Lower lobe of right lung (tissue), 2 donors: ENCODE measurements around the gene CEACAM4. TPM values are rescaled to one million over a fixed set of nuclear protein-coding genes. Genes with fewer than 3 reads are reported as not detected.

Experiments used
- ATAC-seq, 2 donors: fragments of 200-7000 bp; cut with Tn5 transposase; one replicate each; pipeline ENCODE4 v1.9.1; 2020 to 2022; ENCODE audit warnings: mild to moderate bottlenecking in 2 of 2, moderate library complexity in 2 of 2
- DNase-seq: peaks from one replicate; pipeline ENCODE4 v3.0.0-alpha.2; 2020
- H3K27ac ChIP-seq: fragments of 200-600 bp; one replicate; pipeline ENCODE4 v1.8.0; 2022
- H3K27me3 ChIP-seq: fragments of 200-600 bp; one replicate; pipeline ENCODE4 v1.8.0; 2022; ENCODE audit warnings: low read depth
- H3K36me3 ChIP-seq: fragments of 200-600 bp; one replicate; pipeline ENCODE4 v1.8.0; 2022; ENCODE audit warnings: mild to moderate bottlenecking
- H3K4me1 ChIP-seq: fragments of 200-600 bp; one replicate; pipeline ENCODE4 v1.8.0; 2022
- H3K4me3 ChIP-seq: fragments of 200-600 bp; one replicate; pipeline ENCODE4 v1.8.0; 2022; ENCODE audit warnings: mild to moderate bottlenecking
- H3K9me3 ChIP-seq: fragments of 200-600 bp; one replicate; pipeline ENCODE4 v1.8.0; 2022
- CTCF ChIP-seq: fragments of 200-600 bp; IDR thresholded peaks from one replicate; pipeline ENCODE4 v1.8.0; 2022; ENCODE audit warnings: antibody characterized with exemption, mild to moderate bottlenecking
- intact Hi-C: fragments of 100-400 bp; cut with DNase I; formaldehyde crosslinking; loops from one replicate; pipeline ENCODE4 v1.11.0; 2022
- total RNA-seq: library from RNA; stranded (reverse); fragmentation: NEBNext Ultra II Directional; extraction: Animal tissue kit (Norgen Biotek cat#: 25700); gene quantifications from one replicate; pipeline ENCODE4 v1.2.1, GENCODE V29; 2021
- donor health status: DM: no; HTN: yes; CAD: no; lungs with severe emphysema.

Gene CEACAM4
- total RNA-seq, 1 donor from 2014 or later = 5.6 TPM

DNA sequence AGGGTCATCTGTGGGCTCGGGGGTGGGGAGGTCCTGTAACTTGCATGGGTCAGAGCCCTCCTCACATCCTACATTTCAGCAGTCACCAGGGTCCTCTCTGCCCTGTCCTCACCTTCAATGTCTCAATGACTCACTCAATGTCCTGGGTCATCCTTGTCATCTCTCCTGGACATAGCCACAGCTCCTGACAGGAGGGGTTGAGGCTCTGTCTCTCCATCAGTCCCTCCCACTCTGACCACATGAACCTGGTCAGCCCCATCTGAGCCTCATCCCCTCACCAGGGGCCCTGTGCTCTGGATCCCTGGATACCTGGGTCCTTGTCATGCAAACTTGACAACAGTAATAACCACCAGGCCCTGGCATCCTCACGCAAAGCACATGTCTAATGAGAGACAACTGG lies 37.5 kb downstream of the CEACAM4 start:
- DNase-seq = no peak
- no peaks in the 10 kb centered on the region for H3K36me3 ChIP-seq
- ATAC-seq = no peak
- H3K27ac ChIP-seq = no peak overlapping the region
- H3K4me3 ChIP-seq = no peak overlapping the region
- H3K4me1 ChIP-seq = no peaks in the 10 kb centered on the region
- peaks cover 7% of the 10 kb centered on the region for H3K27me3 ChIP-seq
- H3K9me3 ChIP-seq = no peaks in the 10 kb centered on the region
- TF ChIP-seq CTCF = no peak
- intact Hi-C loops = no loop called here

- H3K4me3 ChIP-seq = no peak overlapping the region
- DNase-seq (no peak), ATAC-seq (no peak)
- H3K36me3 ChIP-seq = no peaks in the 10 kb centered on the region
- no peak overlapping the region for H3K27ac ChIP-seq
- H3K27me3 ChIP-seq = peaks cover 7% of the 10 kb centered on the region
- intact Hi-C loops = no loop called here
- H3K4me1 ChIP-seq = no peaks in the 10 kb centered on the region
- no peak for TF ChIP-seq CTCF
- H3K9me3 ChIP-seq = no peaks in the 10 kb centered on the region
Measured at GRCh38 chr19:41588497-41589209, 38.2 kb downstream of the CEACAM4 start.

DNA sequence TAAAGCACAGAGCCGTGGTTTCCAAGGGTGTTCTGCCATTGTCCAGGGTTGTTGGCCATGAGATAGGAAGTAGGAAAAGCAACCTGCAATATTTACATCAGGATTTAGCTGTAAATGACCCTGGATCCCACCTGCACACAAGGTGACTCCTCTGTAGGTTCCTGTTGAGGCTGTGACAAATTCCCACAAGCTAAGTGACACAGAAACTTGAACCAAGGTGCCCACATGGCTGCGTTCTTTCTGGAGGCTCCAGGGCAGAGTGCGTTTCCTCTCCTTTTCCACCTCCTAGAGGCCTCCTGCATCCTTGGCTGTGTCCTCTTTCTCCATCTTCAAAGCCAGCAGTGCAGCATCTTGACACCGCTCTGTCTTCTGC lies 39.0 kb downstream of the CEACAM4 start:
- ATAC-seq (no peak), DNase-seq (no peak)
- H3K4me1 ChIP-seq = no peaks in the 10 kb centered on the region
- TF ChIP-seq CTCF = no peak
- peaks cover 7% of the 10 kb centered on the region for H3K27me3 ChIP-seq
- no peak overlapping the region for H3K27ac ChIP-seq
- intact Hi-C loops = no loop called here
- no peaks in the 10 kb centered on the region for H3K36me3 ChIP-seq
- no peaks in the 10 kb centered on the region for H3K9me3 ChIP-seq
- no peak overlapping the region for H3K4me3 ChIP-seq

DNA sequence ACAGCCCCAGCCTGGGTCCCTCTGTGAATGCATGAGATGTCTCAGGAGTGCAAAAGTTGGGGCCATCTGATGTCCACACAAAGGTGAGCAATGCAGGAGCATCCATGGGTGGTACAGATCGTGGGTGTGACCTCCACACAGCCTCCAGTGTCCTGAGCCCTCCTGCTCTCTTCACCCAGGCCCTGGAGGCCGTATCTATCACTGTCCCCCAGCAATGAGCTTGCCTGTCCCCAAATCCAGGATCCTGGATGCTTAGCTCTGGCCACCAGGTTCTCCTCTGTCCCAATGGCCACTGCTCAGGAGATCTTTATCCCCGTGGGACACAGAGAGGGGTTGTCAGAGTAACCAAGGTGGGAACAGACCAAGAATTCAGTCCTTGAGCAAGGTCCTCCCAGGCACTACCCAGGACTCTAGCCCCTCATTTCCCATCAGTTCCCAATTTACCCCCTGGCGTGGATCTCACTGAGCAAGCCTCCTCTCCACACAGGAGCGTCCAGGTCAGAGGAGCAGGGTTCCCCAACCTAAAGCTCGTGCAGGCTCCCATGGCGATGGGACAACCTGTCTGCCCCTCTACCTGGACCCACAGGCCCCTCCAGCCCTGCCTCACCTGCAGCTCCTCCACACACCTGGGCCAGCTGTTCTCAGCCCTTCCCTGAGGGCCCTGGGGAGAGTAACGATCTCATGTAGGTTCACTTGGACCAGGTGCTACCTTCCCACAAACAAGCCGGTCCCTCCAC lies 39.6 kb downstream of the CEACAM4 start:
- DNase-seq (no peak), ATAC-seq (no peak)
- Histone ChIP-seq H3K9me3 (peaks cover 4% of the 10 kb centered on the region), H3K4me1 (no peaks in the 10 kb centered on the region), H3K27me3 (peaks cover 6% of the 10 kb centered on the region), H3K4me3 (no peak overlapping the region), H3K36me3 (no peaks in the 10 kb centered on the region), H3K27ac (no peak overlapping the region)
- no peak for TF ChIP-seq CTCF
- intact Hi-C loops = no loop called here

DNA sequence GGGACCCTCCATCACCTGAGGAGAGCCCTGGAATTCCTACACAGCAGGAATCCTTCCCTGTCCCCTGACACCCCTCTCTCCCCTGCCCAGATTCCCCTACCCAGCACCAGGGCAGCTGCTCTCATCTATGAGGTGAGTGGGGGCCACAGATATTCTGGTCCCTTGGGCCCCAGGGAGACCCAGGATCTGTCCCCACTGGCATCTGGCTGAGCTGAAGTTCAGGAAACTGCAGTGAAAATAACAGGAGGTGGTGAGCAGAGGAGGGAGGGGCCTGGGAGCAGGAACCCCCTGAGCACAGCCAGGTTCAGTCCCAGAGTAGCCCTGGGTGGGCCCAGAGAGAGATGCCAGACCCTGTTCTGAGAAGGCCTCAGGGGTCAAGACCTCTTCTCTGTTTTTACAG lies 40.8 kb downstream of the CEACAM4 start:
- no peaks in the 10 kb centered on the region for H3K36me3 ChIP-seq
- H3K27ac ChIP-seq = no peak overlapping the region
- no peak for TF ChIP-seq CTCF
- no peaks in the 10 kb centered on the region for H3K4me1 ChIP-seq
- DNase-seq = no peak
- ATAC-seq = no peak
- intact Hi-C loops = no loop called here
- H3K9me3 ChIP-seq = peaks cover 16% of the 10 kb centered on the region
- no peak overlapping the region for H3K4me3 ChIP-seq
- H3K27me3 ChIP-seq = no peaks in the 10 kb centered on the region
